GM19395 (cell line): ENCODE results near the gene FOXA1.
"Not testable (repeated sequence)": the region's sequence is repeated elsewhere in the genome, so short reads cannot be mapped to it uniquely, and the experiment has no call there.

Experiments
- ATAC-seq: cut with Tn5 transposase; IDR thresholded peaks from one replicate; pipeline ENCODE4 v1.9.1; 2021; ENCODE audit warnings: mild to moderate bottlenecking, moderate library complexity; ENCODE audit not compliant: unreplicated experiment

FOXA1 gene

GRCh38 chr14:37563189-37563588 is 31.9 kb downstream of the FOXA1 start:
- ATAC-seq, result no peak

DNA sequence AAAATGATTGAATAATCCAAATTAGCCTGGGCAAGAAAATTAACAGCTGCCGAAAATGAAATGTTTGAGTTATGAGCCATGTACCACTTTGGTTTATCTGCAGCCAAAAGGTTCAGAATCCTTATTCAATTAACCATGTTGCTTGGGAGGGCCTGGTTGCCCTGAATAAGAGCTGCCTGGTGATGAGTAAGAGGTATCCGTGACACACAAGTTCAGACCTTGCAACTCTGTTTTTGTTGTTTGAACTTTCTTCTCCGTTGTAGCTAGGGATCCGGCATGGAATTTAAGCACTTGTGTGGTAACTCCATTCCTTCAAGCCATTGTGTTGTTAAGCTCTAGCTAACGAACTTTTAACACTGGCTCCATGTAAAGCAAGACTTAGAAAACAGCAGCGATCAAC is 35.7 kb downstream of the FOXA1 start:
- no peak for ATAC-seq

DNA sequence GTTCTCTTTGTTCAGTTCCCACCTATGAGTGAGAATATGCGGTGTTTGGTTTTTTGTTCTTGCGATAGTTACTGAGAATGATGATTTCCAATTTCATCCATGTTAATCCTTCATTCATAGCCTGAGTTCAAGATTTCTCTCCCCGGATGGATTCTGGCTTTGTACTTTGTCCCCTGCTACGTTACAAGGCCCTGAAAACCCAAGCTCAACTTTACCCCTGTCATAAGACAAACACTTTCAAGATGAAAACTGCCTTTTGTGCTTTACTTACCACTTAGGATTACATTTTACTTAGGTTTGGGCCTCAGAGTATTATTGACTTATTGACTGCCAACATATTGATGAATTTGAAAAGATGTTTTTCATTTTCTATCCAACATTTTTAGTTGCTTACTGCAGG is 36.3 kb downstream of the FOXA1 start:
- ATAC-seq, result no peak

- not testable (repeated sequence) for ATAC-seq
These were observed 39.5 kb downstream of the FOXA1 start for GRCh38 chr14:37555596-37555995.

GRCh38 chr14:37553935-37554550 is 41.0 kb downstream of the FOXA1 start:
- ATAC-seq, result no peak

DNA sequence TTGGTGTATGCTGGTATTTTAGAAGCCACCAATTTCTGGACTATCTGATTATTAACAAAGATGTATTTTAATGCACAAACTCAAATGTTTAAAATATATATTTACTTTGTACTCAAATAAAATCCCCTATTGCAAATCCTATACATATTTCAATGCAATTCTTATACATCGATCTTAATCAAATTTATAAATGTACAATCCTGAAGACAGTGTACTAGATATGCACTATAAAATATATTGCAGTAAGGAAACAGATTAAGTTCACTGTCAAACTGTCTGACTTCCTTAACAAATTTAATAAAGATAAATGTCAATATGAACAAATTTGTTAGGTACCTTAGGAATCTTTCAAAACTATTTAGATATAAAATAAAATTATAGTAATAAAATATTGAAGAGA is 43.9 kb downstream of the FOXA1 start:
- ATAC-seq, result no peak

DNA sequence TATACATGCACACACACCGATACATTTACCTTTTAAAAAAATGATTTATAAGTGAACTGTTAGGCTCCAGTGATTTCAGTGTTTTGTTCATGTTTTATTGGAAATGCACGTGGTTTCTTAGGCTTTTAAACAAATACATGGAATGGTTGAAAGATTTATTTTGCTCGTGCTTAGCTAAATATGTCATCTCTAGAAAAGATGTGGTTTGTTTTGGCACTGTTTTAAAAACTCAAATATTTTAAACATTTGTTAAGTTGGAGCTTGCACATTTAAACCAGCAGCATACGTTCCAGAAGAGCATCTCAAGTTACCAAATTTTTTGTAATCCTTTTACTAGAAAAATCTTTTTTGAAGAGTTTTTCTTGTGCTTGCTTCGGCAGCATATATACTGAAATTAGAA is 44.5 kb downstream of the FOXA1 start:
- no peak for ATAC-seq

DNA sequence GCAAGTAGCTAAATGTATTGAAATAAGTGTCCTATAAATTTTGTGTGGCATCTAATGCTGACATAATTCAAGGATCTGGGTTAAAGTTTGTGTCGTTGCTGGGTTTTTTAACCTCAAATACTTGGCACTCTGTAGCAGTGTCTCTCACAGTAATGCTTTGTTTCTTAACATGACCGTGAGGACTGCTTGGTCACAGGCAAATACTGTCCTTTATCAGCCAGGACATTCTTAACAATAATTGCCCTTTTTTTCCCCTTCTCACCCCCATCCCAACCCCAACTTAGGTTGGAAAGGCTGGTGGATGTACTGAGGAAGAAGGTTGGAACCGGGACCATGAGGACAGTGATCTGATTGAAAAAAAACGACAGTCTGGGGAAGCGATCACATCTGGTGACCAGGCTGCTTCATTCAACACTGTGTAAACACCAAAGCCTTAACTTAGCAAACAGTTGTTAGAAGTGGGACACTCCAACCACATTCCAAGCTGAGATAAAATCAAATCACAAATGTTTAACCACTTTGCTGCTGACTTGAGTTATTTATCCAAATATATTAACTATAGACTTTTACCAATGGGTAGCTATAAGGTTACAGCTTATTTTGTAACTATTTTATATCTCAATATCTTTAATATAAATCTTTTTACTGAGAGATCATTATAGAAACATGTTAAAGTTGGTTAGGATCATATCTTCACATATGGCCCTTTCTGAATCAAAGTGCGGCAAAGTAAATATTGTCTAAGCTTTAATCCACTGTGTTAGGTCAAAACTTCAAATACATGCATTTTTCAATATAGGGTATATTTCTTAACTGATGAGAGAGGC is 48.2 kb downstream of the FOXA1 start:
- ATAC-seq, result no peak

- ATAC-seq, result no peak
These were observed 49.9 kb downstream of the FOXA1 start for GRCh38 chr14:37545174-37545573.

- ATAC-seq, result no peak
These were observed 50.6 kb downstream of the FOXA1 start for GRCh38 chr14:37544407-37544806.

- ATAC-seq, result no peak
These were observed 55.1 kb downstream of the FOXA1 start for GRCh38 chr14:37539992-37540391.
